GM18520 (cell line): Measurements from ENCODE around the gene COL9A2.

Experiments
- ATAC-seq: cut with Tn5 transposase; IDR thresholded peaks from one replicate; pipeline ENCODE4 v1.9.1; 2021; ENCODE audit not compliant: unreplicated experiment

COL9A2 gene

GRCh38 chr1:40303790-40304189 lies 13.3 kb downstream of the COL9A2 start:
- no peak for ATAC-seq

- no peak for ATAC-seq
Measured at GRCh38 chr1:40303051-40303771, 13.9 kb downstream of the COL9A2 start.

GRCh38 chr1:40302475-40302874 lies 14.6 kb downstream of the COL9A2 start:
- no peak for ATAC-seq

- no peak for ATAC-seq
Measured at GRCh38 chr1:40301541-40302299, 15.4 kb downstream of the COL9A2 start.

- ATAC-seq = no peak
Measured at GRCh38 chr1:40301066-40301465, 16.0 kb downstream of the COL9A2 start.

GRCh38 chr1:40300651-40301050 lies 16.4 kb downstream of the COL9A2 start:
- no peak for ATAC-seq

- no peak for ATAC-seq
Measured at GRCh38 chr1:40300249-40300567, 16.9 kb downstream of the COL9A2 start.

GRCh38 chr1:40299366-40300248 lies 17.5 kb downstream of the COL9A2 start:
- ATAC-seq = no peak

- ATAC-seq = no peak
Measured at GRCh38 chr1:40291293-40291692, 25.8 kb downstream of the COL9A2 start.

- no peak for ATAC-seq
Measured at GRCh38 chr1:40281853-40282252, 35.2 kb downstream of the COL9A2 start.

GRCh38 chr1:40276122-40276521 lies 41.0 kb downstream of the COL9A2 start:
- ATAC-seq = no peak

- ATAC-seq = no peak
Measured at GRCh38 chr1:40274331-40274730, 42.8 kb downstream of the COL9A2 start.

- ATAC-seq = no peak
Measured at GRCh38 chr1:40273547-40274166, 43.4 kb downstream of the COL9A2 start.

- ATAC-seq = no peak
Measured at GRCh38 chr1:40272653-40273213, 44.4 kb downstream of the COL9A2 start.

GRCh38 chr1:40270152-40270834 lies 46.8 kb downstream of the COL9A2 start:
- no peak for ATAC-seq

- no peak for ATAC-seq
Measured at GRCh38 chr1:40268211-40268610, 48.9 kb downstream of the COL9A2 start.

- no peak for ATAC-seq
Measured at GRCh38 chr1:40267767-40268187, 49.3 kb downstream of the COL9A2 start.

- ATAC-seq = no peak
Measured at GRCh38 chr1:40266786-40267535, 50.1 kb downstream of the COL9A2 start.

GRCh38 chr1:40265919-40266318 lies 51.2 kb downstream of the COL9A2 start:
- ATAC-seq = no peak

- ATAC-seq = no peak
Measured at GRCh38 chr1:40265298-40265697, 51.8 kb downstream of the COL9A2 start.
